ENCODE data around the gene SERPINF2.
"Not testable (repeated sequence)": the region's sequence is repeated elsewhere in the genome, so short reads cannot be mapped to it uniquely, and the experiment has no call there.

Gene SERPINF2

DNA sequence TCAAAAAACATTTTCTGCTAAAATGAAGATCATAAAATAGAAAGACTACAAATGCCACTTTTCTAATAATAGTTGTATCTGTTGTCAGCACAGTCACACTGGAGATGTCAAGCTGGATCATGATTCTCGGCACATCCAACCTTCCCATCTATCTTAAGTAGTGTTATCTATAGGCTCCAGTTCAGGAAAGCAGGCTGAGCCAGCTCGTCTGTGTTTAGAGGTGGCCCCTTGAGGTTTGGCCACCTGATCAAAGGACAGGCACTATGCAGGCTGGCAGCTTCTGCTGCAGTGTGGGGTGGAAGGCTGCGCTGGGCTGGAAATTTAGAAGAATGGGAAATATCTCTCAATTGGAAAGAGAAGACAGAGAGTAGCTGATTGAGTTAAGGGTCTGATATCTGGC, 54.7 kb downstream of the SERPINF2 start:
- DNase-seq, result no peak

- DNase-seq, result not testable (repeated sequence)
Measured at GRCh38 chr17:1797846-1798245, 55.2 kb downstream of the SERPINF2 start.

DNA sequence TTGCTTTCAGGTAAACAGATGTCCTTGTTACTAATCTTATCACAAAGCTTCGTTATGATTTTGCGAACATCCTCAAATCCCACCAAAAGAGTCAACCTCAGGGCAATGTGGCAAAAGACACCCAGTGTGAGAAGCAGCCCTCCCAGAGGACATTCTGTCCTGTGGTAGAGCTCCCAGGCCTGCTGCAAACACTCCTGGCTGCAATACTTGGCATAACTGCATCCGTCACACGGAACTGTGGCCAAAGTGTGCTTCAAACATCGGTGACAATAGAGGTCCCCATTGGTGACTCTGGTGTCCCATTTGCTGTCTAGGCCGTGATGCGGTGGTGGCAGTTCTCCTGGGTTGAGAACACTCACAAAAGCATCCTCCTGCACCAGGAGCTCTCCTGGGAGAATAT, 57.6 kb downstream of the SERPINF2 start:
- DNase-seq, result no peak

DNA sequence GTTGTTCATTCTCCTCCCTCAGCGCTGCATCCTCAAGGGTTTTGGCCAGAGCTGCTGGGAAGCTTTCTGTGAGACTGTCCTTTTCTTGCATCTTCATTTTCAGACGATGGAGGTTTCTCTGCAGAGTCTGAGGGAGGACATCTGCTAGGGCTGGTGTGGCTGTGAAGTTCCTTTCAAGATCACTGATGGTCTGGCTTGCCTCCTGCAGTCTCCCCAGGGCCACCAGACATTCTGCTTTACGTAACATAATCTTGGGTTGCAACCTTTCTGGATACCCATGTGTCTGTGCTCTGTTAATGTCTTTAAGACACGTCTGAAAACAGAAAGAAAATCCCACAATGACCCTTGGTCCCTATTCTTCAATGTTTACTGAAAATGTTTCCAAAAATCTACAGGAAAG, 58.0 kb downstream of the SERPINF2 start:
- no peak for DNase-seq

- no peak for DNase-seq
Measured at GRCh38 chr17:1802429-1802828, 59.8 kb downstream of the SERPINF2 start.

- no peak for DNase-seq
Measured at GRCh38 chr17:1803280-1803679, 60.6 kb downstream of the SERPINF2 start.
